Hematopoietic multipotent progenitor cell treated with erythropoietin and hydrocortisone succinate and interleukin-3 and kit ligand, for 17 days (in vitro differentiated cells): ENCODE data around the gene L3MBTL4.
"Not testable (repeated sequence)": the region's sequence is repeated elsewhere in the genome, so short reads cannot be mapped to it uniquely, and the experiment has no call there.

ENCODE experiments used
- DNase-seq: peaks from one replicate; pipeline ENCODE4 v3.0.0-alpha.2; 2015; ENCODE audit warnings: low spot score

The L3MBTL4 gene

DNA sequence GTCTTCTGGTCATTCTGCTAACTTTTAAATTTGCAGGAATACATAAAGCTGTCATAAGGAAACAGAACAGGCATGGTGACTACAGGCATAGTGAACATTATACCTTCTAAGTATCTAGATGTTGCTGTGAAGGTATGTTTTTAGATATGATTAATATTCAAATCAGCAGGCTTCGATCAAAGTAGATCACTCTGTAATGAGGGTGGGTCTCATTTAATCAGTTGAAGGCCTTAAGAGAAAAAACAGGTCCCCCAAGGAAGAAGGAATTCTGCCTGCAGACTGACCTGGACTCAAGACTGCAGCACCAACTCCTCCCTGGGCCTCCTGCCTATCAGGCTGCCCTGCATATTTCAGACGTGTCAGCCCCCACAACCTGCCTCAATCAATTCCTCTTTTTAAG, 104.0 kb downstream of the L3MBTL4 start:
- no peak for DNase-seq

DNA sequence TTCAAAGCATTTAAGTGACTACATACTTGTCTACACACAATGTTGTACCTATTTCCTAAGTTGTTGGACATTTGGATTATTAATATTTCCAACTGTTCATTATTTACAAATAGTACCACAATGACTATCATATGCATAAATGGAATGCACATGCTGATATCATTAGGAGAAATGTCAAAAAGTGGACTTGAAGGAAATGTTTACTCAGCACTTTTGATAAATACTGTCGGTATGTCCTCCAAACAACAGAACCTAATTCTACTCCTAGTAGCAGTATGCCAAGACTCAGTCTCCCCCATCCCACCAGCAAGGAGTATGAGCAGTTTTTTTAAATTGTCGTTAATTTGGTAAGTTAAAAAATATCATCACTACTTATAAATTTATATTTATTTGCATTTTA, 116.8 kb downstream of the L3MBTL4 start:
- DNase-seq = no peak

DNA sequence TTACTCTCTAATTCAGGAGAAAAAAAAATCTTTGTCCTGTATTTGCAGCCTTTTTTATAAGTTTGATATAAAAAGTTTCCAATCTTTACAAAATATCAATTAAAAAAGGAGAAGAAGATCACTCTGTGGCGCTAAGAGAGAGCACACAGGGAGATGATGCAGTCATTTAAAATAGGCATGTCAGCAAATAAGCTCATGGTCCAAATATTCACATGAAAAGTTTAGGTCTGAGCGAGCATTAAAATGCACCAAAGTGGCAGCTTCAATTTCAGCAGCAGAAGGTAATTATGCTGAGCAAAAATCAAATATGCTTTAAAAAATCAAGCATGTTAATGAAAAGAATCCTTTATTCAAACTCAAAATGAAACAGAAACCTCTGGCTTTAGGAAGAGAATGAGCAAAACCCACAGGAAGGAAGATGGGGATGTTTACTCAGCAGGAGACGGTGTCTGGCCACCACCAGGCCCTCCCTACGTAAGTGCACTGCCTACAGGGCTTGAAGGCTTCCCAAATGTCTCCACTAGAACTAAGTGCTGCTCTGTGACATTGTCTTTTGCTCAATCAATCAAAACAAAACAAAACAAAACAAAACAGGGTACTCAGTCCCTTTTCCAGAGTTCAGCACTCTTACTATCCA, 120.4 kb downstream of the L3MBTL4 start:
- DNase-seq = no peak

- no peak for DNase-seq
Observed at GRCh38 chr18:6289843-6290242, 124.9 kb downstream of the L3MBTL4 start.

- no peak for DNase-seq
Observed at GRCh38 chr18:6286585-6286984, 128.1 kb downstream of the L3MBTL4 start.

GRCh38 chr18:6284761-6285160, 129.9 kb downstream of the L3MBTL4 start:
- no peak for DNase-seq

- no peak for DNase-seq
Observed at GRCh38 chr18:6284300-6284699, 130.4 kb downstream of the L3MBTL4 start.

DNA sequence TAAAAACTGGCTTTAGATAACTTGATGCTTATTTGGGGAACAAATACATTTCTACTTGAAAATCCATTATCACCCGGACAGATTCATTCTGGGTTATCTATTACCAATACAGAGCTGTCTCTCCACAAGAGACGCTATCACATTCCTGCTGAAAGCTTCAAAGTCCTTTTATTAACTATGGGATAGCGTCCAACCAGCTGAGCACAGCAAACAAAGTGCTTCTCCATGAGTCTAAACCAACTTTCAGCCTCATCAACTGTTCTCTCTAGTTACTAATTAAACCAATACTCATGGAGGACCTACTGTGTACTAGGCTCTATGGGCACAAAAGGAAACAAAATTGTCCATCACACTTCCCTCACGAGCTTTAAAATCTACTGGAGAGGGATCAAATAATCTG, 132.8 kb downstream of the L3MBTL4 start:
- DNase-seq = no peak

DNA sequence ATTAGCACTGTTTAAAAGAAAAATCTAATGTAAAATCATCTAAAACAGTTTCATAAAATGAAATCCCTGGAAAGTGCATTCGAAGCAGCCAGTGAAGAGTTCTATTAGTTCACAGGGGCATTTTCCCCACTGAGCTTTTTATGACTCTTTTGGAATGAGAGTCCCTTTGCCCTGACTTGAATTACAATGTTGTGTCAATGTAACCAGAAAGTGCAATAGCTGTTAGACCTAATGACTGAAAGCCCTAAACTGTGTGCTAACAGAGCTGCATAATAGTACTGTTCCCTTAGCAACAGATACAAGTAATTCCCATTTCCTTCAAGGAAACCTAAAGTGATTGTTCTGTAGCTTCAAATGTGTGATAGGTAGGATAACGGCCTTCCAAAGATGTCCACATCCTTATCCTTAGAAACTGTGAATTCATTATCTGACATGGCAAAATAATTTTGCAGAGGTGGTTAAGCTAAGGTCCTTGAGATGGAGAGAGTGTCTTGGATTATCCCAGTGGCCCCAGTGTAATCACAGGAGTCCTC, 134.4 kb downstream of the L3MBTL4 start:
- DNase-seq = no peak

DNA sequence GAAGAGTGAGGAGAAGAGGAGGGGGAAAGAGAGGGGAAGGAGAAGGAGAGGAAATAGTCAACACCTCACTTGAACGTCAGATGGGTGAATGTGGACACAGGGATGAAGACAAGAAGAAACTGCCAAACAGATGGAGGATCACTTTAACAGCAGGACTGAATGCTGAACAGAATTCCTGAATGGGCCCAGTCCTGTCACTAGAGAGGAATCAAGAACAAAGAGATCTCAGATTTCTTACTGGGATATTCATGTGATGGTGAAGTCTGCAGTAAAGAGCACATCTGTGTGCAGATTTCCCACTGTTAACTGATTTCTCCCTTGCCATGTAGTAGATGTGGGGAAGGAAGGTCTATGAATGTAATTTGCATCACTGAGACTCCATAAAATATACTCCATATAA, 135.4 kb downstream of the L3MBTL4 start:
- DNase-seq = no peak

DNA sequence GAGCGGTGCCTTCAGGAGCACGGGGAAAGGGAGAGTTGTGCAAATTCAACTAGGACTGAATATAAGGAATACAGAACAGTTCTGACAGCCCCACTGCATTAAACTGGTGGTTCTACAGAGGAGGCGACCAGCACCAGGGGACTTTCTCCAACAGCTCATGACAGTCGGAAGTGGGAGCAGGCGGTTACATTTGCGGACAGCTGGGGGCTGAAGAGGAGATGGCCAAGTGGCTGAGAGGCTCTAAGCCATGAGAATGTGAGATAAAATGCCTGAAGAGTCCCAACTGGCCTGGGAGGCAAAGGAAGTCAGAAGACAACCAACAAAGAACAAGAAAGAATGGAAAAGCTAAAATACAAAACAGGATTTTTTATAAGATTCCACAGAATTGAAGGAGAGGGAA, 141.3 kb downstream of the L3MBTL4 start:
- DNase-seq = no peak

GRCh38 chr18:6272144-6272543, 142.6 kb downstream of the L3MBTL4 start:
- DNase-seq = not testable (repeated sequence)

- DNase-seq = no peak
Observed at GRCh38 chr18:6271585-6271984, 143.1 kb downstream of the L3MBTL4 start.

DNA sequence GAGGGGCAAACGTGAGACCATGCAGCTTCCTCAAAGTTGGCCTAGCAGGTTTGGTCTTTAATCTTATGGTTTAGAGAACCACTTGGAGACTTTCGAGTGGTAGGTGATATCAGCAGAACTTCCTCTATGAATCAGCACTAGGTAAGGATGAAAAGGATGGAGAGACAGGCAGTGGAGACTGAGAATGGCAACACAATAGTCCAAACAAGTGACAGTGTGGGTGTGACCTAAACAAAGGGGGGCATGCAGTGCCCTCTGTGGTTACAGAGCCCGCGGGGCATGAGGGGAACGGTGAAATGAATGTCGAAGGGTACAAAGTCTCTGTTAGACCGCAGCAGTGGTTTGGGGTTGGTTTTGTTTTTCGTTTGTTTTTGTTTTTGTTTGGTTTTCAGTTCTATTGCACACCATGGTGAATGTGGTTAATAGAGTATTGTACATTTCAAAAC, 143.9 kb downstream of the L3MBTL4 start:
- no peak for DNase-seq

DNA sequence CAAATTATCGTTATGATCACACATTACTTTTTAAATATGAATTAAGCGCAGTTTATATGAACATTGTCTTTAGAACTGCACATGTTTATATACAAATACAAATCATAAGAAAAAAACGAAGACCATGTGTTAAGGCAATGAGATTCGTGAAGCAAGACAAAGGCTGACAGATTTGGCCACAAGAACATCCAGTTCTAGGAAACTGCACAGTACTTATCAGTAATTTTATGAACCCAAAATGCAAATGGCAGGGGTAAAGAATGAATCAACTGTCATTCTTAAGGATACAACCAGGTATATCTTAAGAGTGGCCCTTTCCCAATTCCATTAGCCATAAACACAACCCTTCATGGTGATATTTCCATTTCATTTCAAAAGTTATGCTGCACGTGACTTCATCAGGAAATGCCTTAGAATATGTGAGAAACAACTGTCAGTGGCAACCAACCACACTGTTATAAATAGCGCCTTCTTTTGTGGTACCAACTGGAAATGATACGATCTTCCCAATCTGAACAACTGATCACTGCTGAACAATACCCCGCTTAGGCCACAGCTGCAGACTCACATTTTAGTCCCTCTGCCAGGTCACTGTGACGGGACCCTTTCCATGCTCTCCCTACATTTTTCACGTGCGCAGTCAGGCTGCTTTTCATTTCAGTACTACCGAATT, 144.9 kb downstream of the L3MBTL4 start:
- no peak for DNase-seq

- no peak for DNase-seq
Observed at GRCh38 chr18:6266212-6266611, 148.5 kb downstream of the L3MBTL4 start.

DNA sequence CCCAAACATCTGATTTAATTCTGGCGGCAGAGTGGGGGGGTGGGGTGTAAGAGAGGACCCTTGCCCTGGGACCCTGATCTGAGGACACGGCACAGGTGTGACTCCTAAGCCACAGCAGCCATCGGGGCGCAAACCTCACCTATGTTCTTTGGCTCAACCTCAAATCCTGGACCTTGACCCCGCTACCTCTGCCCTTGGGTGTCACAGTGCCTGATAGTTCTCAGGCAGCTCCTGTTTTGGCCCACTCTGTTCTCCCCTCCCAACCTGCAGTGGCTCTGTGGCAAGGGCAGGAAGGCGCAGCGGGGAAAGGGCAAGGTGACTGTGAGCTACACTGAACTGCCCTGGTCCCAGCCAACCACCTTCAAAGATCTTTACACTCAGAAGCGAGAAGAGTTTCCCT, 152.8 kb downstream of the L3MBTL4 start:
- no peak for DNase-seq

DNA sequence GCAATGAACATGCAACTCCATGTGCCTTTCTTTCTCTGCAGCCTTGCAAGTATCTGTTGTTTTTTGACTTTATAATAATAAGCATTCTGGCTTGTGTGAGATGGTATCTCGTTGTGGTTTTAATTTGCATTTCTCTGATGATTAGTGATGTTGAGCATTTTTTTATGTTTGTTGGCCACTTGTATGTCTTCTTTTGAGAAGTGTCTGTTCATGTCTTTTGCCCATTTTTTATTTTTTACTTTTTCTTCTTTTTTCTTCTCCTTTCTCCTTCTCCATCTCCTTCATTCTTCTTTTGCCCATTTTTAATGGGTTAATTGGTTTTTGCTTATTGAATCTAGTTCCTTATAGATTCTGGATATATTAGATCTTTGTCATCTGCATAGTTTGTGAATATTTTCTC, 155.4 kb downstream of the L3MBTL4 start:
- not testable (repeated sequence) for DNase-seq

DNA sequence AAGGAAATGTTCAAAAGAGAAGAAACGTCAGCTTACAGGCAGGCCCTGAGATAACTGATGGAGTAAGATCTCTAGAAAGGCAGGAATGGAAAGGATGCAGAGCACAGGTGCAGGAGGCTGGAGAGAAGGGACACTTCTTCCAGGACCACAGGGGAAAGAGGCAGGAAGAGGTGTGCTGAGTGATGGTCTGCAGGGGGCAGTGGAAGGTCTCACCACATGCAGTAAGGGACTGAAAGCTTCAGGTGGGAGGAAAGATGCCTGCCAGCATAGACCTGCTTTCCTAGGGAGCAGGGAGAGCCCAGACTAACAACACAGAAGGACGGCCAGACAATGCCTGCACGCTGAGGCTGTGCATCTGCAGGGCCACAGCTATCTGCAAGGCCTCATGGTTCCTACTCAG, 156.8 kb downstream of the L3MBTL4 start:
- DNase-seq = no peak

DNA sequence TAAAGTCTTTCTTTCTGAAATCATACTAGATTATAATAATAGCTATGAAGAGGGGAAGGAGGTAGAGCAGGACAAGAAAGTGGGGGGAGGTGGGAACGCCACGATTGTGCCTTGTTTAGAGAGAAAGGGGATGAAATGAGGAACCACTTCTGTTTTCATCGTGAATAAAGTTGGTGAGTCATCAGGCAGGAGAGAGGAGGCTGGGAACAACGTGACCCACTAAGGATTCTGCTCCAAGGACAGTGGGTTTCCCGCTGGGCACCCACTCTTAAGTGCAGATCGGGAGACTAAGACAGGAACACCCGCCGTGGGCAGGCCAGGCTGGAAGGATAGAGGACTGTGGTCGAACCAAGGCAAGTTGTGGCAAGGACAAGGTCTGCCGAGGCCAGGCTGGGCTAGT, 158.2 kb downstream of the L3MBTL4 start:
- no peak for DNase-seq

DNA sequence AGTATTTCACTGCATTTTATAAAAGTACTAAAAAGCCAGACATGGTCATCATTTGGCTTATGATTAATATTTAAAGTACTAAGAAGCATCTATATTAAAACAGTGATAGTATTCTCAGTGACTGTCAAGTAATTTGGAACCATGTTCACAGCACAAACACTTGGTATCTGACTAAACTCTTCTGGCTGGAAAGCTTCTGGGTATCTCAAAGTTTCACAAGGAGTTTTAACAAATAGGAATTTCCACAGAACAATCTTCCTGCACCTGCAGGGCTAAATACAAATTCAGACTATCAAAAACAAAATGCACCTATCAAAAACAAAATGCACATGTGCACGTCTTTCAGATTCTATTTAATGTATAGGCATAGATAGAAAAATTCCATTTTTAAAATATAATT, 158.8 kb downstream of the L3MBTL4 start:
- DNase-seq = no peak

- DNase-seq = no peak
Observed at GRCh38 chr18:6255116-6255705, 159.5 kb downstream of the L3MBTL4 start.

GRCh38 chr18:6254456-6254855, 160.3 kb downstream of the L3MBTL4 start:
- no peak for DNase-seq
